Osteoblast (primary cell): ENCODE results near the gene SOX5. TPM values are rescaled to one million over a fixed set of nuclear protein-coding genes. Genes with fewer than 3 reads are reported as not detected.

ENCODE experiments used
- DNase-seq: peaks from one replicate; pipeline ENCODE4 v3.0.0; 2011; ENCODE audit warnings: low spot score, mixed read lengths; ENCODE audit not compliant: insufficient read length; ENCODE audit errors: missing footprints
- H2AFZ ChIP-seq: 2 replicates; pipeline ENCODE4 v1.6.0; 2011; ENCODE audit warnings: mild to moderate bottlenecking, low read length
- H3K27ac ChIP-seq: 2 replicates; pipeline ENCODE4 v1.5.1; 2011; ENCODE audit warnings: mild to moderate bottlenecking, low read depth, low read length, moderate library complexity
- H3K27me3 ChIP-seq: 2 replicates; pipeline ENCODE4 v1.6.0; 2012; ENCODE audit warnings: mild to moderate bottlenecking, control low read depth, inconsistent platforms, low read length, moderate library complexity; ENCODE audit not compliant: insufficient read depth
- H3K36me3 ChIP-seq: 2 replicates; pipeline ENCODE4 v1.5.1; 2011; ENCODE audit warnings: mild to moderate bottlenecking, low read length, control low read depth, moderate library complexity; ENCODE audit not compliant: insufficient read depth
- H3K4me1 ChIP-seq: 2 replicates; pipeline ENCODE4 v1.5.1; 2011; ENCODE audit warnings: mild to moderate bottlenecking, low read length, control low read depth, moderate library complexity; ENCODE audit not compliant: insufficient read depth
- H3K4me2 ChIP-seq: 2 replicates; pipeline ENCODE4 v1.6.0; 2011; ENCODE audit warnings: mild to moderate bottlenecking, low read length; ENCODE audit not compliant: insufficient read depth
- H3K4me3 ChIP-seq: fragments of 200-600 bp; sonication (generic); 3 replicates; pipeline ENCODE4 v1.5.1; 2012; ENCODE audit warnings: mild to moderate bottlenecking, low read length, inconsistent platforms; ENCODE audit not compliant: insufficient read depth
- H3K79me2 ChIP-seq: 2 replicates; pipeline ENCODE4 v1.6.0; 2012; ENCODE audit warnings: mild to moderate bottlenecking, low read length, control low read depth, inconsistent platforms; ENCODE audit not compliant: insufficient read depth
- H3K9me3 ChIP-seq: 2 replicates; pipeline ENCODE4 v1.5.1; 2011; ENCODE audit warnings: low read depth, low read length, control low read depth
- H4K20me1 ChIP-seq: 2 replicates; pipeline ENCODE4 v1.6.0; 2012; ENCODE audit warnings: mild to moderate bottlenecking, low read length, control low read depth; ENCODE audit not compliant: insufficient read depth
- CTCF ChIP-seq: IDR thresholded peaks from 2 replicates; pipeline ENCODE4 v1.5.1; 2011; ENCODE audit warnings: mild to moderate bottlenecking, low read depth, low read length, moderate library complexity; ENCODE audit errors: extremely low read depth
- total RNA-seq: library from RNA; depleted of rRNA; stranded (reverse); fragments of >200 nt; gene quantifications from 2 replicates; pipeline ENCODE4 v1.2.3, GENCODE V29; 2012

The SOX5 gene
- total RNA-seq, 1 donor: 5.1 TPM

GRCh38 chr12:23694307-23694706 lies 255.2 kb downstream of the SOX5 start:
- Histone ChIP-seq H3K79me2 (no peaks in the 10 kb centered on the region), H3K4me1 (no peaks in the 10 kb centered on the region), H3K9me3 (no peaks in the 10 kb centered on the region), H4K20me1 (no peaks in the 10 kb centered on the region), H3K27me3 (no peaks in the 10 kb centered on the region), H3K36me3 (no peaks in the 10 kb centered on the region), H3K4me3 (no peak overlapping the region), H2AFZ (no peak overlapping the region), H3K4me2 (no peak overlapping the region), H3K27ac (no peak overlapping the region)
- no peak for DNase-seq
- TF ChIP-seq CTCF: no peak

DNA sequence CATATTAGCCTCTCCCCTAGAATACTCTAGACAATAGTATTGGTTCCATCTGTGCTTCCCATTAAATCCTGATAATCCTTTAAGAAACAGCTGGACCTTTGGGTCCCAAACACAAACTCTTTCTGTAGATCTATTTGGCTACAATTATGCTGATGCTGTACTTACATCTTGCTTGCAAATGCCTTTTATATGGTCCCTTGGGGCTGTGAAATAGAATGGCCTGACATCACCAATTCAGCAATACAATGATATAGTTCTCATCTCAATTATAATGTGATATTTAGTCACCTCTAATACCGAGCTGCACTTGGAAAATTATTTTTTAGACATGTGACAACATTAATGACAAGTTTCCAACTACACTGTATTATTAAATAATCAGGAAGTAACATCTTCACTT lies 261.5 kb downstream of the SOX5 start:
- H3K36me3 ChIP-seq: no peaks in the 10 kb centered on the region
- no peak overlapping the region for H3K4me2 ChIP-seq
- DNase-seq: no peak
- H3K79me2 ChIP-seq: no peaks in the 10 kb centered on the region
- H3K9me3 ChIP-seq: no peaks in the 10 kb centered on the region
- no peaks in the 10 kb centered on the region for H3K4me1 ChIP-seq
- H3K27ac ChIP-seq: no peak overlapping the region
- H4K20me1 ChIP-seq: no peaks in the 10 kb centered on the region
- no peaks in the 10 kb centered on the region for H3K27me3 ChIP-seq
- H3K4me3 ChIP-seq: no peak overlapping the region
- H2AFZ ChIP-seq: no peak overlapping the region
- TF ChIP-seq CTCF: no peak

GRCh38 chr12:23686095-23686494 lies 263.4 kb downstream of the SOX5 start:
- Histone ChIP-seq H3K79me2 (no peaks in the 10 kb centered on the region), H3K4me1 (no peaks in the 10 kb centered on the region), H3K4me3 (no peak overlapping the region), H3K27ac (no peak overlapping the region), H2AFZ (no peak overlapping the region), H3K36me3 (no peaks in the 10 kb centered on the region), H3K9me3 (no peaks in the 10 kb centered on the region), H3K27me3 (no peaks in the 10 kb centered on the region), H4K20me1 (no peaks in the 10 kb centered on the region), H3K4me2 (no peak overlapping the region)
- no peak for TF ChIP-seq CTCF
- DNase-seq: no peak

DNA sequence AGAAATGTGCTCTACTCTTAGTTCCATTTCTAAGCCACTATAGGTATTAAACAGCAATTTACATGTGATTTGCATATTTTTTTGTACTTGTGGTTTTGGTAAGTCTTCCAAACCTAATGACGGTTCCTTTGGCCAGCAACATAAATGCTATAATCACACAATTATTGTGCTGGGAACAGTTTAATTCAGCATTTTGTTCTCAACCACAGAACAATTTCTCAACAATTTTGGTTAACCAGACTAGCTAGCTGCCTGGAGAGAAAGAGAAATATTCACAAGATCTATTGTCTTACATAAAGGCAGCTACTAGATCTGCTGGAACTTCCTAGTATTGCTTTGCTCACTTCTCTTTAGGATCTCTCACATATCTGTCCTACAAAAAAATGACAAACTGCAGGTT lies 265.3 kb downstream of the SOX5 start:
- Histone ChIP-seq H2AFZ (no peak overlapping the region), H3K27ac (no peak overlapping the region), H3K36me3 (no peaks in the 10 kb centered on the region), H3K4me2 (no peak overlapping the region), H3K79me2 (no peaks in the 10 kb centered on the region), H3K27me3 (no peaks in the 10 kb centered on the region), H3K4me1 (no peaks in the 10 kb centered on the region), H3K4me3 (no peak overlapping the region), H4K20me1 (no peaks in the 10 kb centered on the region), H3K9me3 (no peaks in the 10 kb centered on the region)
- no peak for DNase-seq
- TF ChIP-seq CTCF: no peak
